ENCODE measurements around the gene HOXD4.

Gene HOXD4

DNA sequence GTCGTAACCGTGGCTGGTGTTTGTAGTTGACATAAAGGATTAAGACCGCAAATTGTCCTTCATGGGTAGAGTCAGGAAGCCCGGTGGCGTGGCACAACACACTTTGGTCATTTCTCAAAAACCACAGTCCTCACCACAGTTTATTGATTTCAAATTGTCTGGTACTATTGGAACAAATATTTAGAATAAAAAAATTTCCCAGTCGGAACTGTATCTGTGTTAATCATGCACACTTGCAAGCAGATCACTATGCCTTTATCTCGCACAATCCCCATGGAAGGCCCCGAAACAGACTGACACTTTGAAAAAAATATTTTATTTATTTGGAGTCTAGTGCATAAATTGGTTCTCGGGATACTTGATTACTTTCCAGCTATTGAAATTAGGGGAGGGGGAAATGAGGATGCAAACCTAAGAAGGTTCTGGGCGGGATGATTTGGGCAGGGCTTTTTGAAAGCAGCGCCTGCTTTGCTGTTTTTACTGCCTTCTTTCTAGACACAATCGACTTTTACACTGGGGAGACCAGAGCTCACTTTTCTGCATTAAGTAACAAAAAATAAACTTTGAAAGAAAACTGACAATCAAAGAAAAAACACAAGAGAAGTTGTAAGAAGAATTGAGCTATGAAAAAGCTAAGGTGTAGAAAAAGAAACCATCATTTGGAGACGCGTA, 21.7 kb downstream of the HOXD4 start:
- no peak for DNase-seq

GRCh38 chr2:176173567-176174381, 22.4 kb downstream of the HOXD4 start:
- no peak for DNase-seq

DNA sequence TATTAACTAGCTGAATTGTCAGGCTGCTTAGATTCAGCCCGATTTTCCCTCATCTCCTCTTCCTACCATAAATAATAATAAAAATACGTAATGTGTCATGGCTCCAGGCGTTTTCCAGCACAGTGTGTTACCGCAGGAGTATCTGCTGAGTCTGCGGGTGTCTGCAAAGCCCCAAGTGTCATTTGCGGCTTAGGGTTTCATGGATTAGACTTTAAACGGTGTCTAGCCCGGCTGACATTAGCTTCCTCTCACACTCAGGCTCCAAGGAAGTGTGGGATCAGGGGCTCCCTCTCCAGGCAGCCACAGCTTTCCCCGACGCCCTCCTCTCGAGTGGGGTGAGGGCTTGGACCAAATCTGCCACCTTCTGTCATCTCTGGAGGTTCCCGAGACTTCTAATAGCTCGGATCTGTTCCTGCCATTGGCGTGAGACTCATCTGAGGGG, 23.1 kb downstream of the HOXD4 start:
- no peak for DNase-seq

GRCh38 chr2:176174824-176175708, 23.7 kb downstream of the HOXD4 start:
- no peak for DNase-seq

- DNase-seq, result no peak
Measured at GRCh38 chr2:176175709-176176607, 24.6 kb downstream of the HOXD4 start.

GRCh38 chr2:176177580-176178037, 26.3 kb downstream of the HOXD4 start:
- DNase-seq, result no peak

- DNase-seq, result no peak
Measured at GRCh38 chr2:176178038-176178756, 26.8 kb downstream of the HOXD4 start.

- DNase-seq, result no peak
Measured at GRCh38 chr2:176178757-176179295, 27.5 kb downstream of the HOXD4 start.

- DNase-seq, result no peak
Measured at GRCh38 chr2:176181551-176181950, 30.2 kb downstream of the HOXD4 start.

DNA sequence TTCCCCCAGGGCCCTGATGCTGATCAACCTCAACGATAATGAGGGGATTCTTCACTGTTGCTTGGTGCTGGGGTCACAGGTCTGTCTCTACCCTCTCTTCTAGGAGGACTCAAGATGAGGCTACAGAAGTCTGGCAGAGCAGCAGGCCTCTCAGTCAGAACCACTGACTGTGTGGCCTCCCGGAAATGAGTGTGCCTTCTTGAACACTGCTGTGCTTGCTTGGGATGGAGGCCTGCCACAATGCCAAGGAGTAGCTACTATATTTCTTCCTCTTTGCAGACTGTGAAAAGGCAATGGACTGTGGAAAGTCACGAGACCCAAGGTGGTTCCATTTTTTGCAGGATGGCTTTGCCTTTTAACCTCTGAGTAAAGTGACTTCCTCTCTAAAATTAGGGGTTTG, 31.3 kb downstream of the HOXD4 start:
- no peak for DNase-seq

DNA sequence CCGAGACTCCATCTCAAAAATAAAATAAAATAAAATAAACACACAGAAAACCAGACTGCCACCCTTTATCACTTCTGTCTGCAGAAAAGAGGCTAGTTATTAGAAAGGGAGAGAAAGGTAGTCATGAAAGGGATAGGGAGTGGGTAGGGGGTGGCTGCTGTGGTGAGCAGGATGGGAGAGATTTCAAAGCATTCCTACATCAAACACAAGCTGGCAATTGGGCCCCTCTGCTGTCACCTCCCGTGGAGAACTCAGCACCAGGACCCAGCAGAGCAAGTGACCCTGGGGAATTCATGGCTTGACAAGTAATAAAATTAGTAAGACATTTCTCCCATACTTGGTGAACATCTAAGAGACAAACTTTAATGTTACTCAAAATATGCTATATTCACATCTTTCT, 33.4 kb downstream of the HOXD4 start:
- no peak for DNase-seq

- DNase-seq, result no peak
Measured at GRCh38 chr2:176186024-176186423, 34.7 kb downstream of the HOXD4 start.

DNA sequence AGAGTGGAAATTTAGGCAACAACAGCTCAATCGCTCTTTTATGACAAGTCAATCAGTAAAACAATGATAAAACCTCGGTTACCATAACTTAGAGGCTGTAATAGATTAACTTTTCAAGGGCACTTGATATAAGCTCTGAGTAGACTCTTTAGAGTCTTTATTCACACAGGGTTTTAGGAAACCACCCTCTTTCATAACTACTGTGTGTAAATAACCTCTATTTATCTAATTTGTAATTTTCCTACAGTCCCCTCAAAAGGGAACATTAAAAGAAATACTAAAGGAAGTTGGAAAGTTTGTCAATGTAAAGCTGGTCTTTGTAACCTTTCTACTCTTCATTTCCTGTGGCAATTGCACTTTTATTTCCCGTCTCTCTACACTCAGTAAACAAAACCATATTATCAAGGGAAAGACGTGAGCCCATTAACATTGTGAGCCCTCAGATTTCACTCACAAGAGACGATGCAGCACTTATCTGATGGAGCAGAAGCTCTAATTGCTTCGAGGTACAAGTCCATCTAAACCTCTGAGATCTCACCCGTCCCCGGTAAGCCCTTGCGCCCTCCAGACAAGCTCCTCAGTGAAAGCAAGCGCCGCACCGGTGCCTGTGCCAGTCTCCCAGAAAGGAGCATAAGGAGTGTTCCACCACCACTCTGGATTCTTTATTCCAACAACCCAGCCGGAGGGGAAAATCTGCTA, 36.0 kb downstream of the HOXD4 start:
- no peak for DNase-seq

GRCh38 chr2:176187899-176188773, 36.8 kb downstream of the HOXD4 start, which contains the start of gene HOXD1:
TSS of gene HOXD1 (plus strand) at chr2:176188668. CDS start at chr2:176188802, 134 bp downstream.
- no peak for DNase-seq

DNA sequence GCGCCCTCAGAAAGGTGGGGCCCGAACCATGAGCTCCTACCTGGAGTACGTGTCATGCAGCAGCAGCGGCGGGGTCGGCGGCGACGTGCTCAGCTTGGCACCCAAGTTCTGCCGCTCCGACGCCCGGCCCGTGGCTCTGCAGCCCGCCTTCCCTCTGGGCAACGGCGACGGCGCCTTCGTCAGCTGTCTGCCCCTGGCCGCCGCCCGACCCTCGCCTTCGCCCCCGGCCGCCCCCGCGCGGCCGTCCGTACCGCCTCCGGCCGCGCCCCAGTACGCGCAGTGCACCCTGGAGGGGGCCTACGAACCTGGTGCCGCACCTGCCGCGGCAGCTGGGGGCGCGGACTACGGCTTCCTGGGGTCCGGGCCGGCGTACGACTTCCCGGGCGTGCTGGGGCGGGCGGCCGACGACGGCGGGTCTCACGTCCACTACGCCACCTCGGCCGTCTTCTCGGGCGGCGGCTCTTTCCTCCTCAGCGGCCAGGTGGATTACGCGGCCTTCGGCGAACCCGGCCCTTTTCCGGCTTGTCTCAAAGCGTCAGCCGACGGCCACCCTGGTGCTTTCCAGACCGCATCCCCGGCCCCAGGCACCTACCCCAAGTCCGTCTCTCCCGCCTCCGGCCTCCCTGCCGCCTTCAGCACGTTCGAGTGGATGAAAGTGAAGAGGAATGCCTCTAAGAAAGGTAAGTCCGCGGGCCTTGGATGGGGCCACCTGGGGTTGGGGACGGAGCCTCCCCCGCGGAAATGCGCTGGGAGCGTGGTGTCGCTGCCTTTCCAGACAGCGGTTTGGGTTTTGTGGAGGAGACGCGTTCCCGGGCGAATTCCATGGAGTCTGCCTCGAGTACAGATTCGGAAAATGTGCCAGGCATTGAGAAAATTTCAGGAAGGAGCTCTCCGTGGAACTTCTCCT, 37.7 kb downstream of the HOXD4 start:
- DNase-seq, result no peak

- DNase-seq, result no peak
Measured at GRCh38 chr2:176189681-176190641, 38.6 kb downstream of the HOXD4 start.

GRCh38 chr2:176192351-176192750, 41.0 kb downstream of the HOXD4 start:
- DNase-seq, result no peak

Data from effector CD8-positive, alpha-beta T cell (primary cell).